CMK (cell line): Measurements from ENCODE around the gene DGKD.

Source experiments
- DNase-seq: peaks from one replicate; pipeline ENCODE4 v3.0.0-alpha.2; 2010; ENCODE audit warnings: low read depth

DGKD gene

GRCh38 chr2:233501198-233502076, 147.1 kb downstream of the DGKD start:
- DNase-seq, result no peak

GRCh38 chr2:233503481-233503880, 149.2 kb downstream of the DGKD start:
- DNase-seq, result no peak

- no peak for DNase-seq
These were observed 149.8 kb downstream of the DGKD start for GRCh38 chr2:233503947-233504637.

GRCh38 chr2:233513953-233514655, 159.8 kb downstream of the DGKD start:
- DNase-seq, result no peak

GRCh38 chr2:233519787-233520611, 165.7 kb downstream of the DGKD start:
- no peak for DNase-seq
